ENCODE results near the gene SHROOM3.

- no peak for TF ChIP-seq EZH2 (IDR thresholded peaks at IDR 0.05; ENCODE audit: borderline replicate concordance, insufficient read depth, low read length, poor library complexity, severe bottlenecking)
- TF ChIP-seq CTCF (IDR thresholded peaks at IDR 0.05; ENCODE audit: poor library complexity, severe bottlenecking) = no peak
Measured at GRCh38 chr4:76453232-76453631, 18.2 kb downstream of the SHROOM3 start.

Measured in neural cell (in vitro differentiated cells).